ENCODE results near the gene IL36B.

GRCh38 chr2:113018509-113018908 is 34.2 kb downstream of the IL36B start:
- TF ChIP-seq, protein P1, sequence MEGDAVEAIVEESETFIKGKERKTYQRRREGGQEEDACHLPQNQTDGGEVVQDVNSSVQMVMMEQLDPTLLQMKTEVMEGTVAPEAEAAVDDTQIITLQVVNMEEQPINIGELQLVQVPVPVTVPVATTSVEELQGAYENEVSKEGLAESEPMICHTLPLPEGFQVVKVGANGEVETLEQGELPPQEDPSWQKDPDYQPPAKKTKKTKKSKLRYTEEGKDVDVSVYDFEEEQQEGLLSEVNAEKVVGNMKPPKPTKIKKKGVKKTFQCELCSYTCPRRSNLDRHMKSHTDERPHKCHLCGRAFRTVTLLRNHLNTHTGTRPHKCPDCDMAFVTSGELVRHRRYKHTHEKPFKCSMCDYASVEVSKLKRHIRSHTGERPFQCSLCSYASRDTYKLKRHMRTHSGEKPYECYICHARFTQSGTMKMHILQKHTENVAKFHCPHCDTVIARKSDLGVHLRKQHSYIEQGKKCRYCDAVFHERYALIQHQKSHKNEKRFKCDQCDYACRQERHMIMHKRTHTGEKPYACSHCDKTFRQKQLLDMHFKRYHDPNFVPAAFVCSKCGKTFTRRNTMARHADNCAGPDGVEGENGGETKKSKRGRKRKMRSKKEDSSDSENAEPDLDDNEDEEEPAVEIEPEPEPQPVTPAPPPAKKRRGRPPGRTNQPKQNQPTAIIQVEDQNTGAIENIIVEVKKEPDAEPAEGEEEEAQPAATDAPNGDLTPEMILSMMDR (IDR thresholded peaks at IDR 0.05; ENCODE audit: low read depth, low read length, poor library complexity, severe bottlenecking), result no peak
- no peak for TF ChIP-seq EZH2phosphoT487 (IDR thresholded peaks at IDR 0.05; ENCODE audit: borderline replicate concordance, low read length)

Measured in DOHH2 (cell line).